ENCODE results near the gene LAMC2. TPM values are rescaled to one million over a fixed set of nuclear protein-coding genes. Genes with fewer than 3 reads are reported as not detected.
"Not testable (repeated sequence)": the region's sequence is repeated elsewhere in the genome, so short reads cannot be mapped to it uniquely, and the experiment has no call there.

Gene LAMC2
- polyA plus RNA-seq, 1 donor = 2.6 TPM

DNA sequence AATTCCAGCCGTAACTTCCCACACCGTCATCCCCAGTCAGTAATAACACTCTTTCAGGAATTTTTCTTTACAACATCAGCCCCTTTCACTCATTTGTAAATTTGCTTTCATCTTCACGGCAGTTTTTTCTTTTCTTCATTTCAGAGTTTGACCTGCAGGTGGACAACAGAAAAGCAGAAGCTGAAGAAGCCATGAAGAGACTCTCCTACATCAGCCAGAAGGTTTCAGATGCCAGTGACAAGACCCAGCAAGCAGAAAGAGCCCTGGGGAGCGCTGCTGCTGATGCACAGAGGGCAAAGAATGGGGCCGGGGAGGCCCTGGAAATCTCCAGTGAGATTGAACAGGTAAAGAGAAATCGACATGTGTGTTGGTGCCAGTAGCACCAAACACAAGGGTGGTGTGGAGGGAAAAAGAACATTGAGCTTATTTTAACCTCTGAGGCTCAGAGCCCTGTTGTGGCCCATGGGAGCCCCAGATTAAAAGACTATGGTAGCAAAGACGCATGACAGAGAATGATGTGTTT lies 53.2 kb downstream of the LAMC2 start:
- no peak for DNase-seq

GRCh38 chr1:183239793-183240525 lies 53.9 kb downstream of the LAMC2 start:
- peak; percentile 66 for DNase-seq

GRCh38 chr1:183240526-183240825 lies 54.4 kb downstream of the LAMC2 start:
- DNase-seq = no peak

GRCh38 chr1:183240853-183241252 lies 54.8 kb downstream of the LAMC2 start:
- not testable (repeated sequence) for DNase-seq

DNA sequence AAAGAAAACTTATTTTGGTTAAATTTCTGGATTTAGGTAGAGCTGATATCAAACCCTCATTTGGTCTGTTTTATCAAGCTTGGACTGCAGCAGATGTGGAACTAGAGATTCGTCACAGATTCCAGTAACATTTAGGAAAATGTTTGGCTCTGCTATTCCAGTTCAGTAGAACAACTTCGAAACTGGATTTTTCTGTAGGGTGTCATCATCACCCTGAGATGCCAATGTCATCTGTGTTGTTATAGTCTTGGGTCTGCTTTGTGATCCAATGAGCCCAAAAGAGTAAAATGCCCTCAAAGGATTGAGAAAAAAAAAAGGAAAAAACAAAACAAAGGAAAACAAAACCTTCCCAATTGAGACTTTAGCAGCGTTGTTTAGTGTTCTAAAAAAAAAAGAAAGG lies 55.4 kb downstream of the LAMC2 start:
- DNase-seq = no peak

DNA sequence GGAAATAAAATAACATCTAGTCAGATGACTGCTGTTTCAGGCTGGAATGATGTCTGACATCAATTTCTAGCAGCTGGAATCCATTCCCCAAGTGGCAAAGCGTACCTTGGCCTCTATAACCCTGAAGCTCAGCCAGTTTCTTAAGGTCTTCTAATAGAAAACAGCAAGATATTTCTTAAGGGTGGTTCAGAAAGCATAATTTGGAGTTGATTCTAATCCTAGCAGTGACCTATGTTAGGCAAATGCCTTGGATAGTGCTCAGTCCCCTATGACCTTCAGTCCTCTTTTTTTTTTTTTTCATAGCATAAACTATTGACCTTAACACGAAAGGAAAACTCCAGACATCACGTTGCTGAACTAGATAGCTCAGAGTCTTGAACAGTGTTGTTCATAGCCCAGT lies 56.5 kb downstream of the LAMC2 start:
- peak; percentile 35 for DNase-seq

- no peak for DNase-seq
These were observed 57.3 kb downstream of the LAMC2 start for GRCh38 chr1:183243161-183244050.

- DNase-seq = peak; percentile 73
These were observed 58.4 kb downstream of the LAMC2 start for GRCh38 chr1:183244466-183244865.

DNA sequence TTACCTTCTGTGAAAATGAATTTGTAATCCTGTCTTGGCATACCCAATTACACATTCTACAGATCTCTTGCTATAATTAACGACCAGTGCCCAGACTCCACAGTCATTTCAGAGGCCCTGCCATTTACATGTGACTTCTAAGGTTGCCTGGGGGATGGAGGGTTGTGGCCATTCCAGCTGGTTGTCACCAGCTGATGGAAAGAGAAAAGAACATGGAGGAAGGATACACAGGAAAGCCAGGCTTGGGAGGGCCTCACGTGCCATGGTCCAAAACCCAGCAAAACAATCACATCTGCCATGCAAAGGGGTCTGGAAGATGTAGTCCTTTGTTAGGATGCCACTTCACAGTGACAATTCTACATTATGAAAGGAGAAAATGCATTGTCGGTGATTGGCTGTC lies 59.3 kb downstream of the LAMC2 start:
- no peak for DNase-seq

GRCh38 chr1:183246436-183246835 lies 60.4 kb downstream of the LAMC2 start:
- DNase-seq = no peak

DNA sequence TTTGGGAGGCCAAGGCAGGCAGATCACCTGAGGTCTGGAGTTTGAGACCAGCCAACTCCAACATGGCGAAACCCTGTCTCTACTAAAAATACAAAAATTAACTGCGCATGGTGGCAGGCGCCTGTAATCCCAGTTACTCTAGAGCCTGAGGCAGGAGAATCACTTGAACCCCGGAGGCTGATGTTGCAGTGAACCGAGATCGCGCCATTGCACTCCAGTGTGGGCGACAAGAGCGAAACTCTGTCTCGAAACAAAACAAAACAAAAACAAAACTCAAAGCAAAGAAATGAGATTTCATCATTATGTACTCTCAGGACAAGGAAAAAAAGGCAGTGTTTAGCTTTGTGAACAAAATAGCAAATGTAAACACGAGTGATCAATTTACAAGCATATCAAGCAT lies 61.0 kb downstream of the LAMC2 start:
- DNase-seq = no peak

GRCh38 chr1:183247484-183247883 lies 61.4 kb downstream of the LAMC2 start:
- DNase-seq = no peak

GRCh38 chr1:183247931-183248330 lies 61.9 kb downstream of the LAMC2 start:
- no peak for DNase-seq

DNA sequence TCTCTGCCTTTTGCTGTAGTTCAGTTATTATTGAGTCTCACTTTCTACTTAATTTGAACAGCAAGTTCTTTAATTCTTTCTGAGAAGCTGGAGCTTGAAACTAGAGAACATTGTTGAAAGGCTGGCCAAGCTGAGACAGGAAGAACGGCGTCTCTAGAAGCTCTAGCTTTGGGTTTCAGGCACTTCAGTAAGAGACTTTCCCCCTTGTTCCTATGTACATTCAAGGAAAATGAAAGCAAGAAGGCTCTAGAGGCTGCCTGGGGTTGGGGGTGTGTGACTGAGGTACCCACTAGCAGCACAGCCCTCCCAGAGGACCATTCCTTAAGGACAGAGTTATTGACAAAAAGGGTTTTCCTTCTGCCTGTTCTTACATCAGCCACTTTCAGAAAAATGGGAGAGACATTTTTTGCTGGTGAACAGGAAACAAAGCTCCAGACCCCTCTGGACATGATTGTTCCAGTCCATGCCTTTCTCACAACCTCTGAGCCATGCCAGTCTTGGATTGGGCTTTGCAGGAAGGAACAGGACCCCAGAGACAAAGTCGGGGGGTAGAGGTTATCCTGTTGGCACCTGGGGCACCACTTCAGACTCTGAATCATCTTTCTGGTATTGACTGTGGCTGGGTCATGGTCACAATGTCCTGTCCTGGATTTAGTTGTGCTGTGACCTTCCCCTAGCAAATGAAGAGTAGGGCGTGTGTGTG lies 63.1 kb downstream of the LAMC2 start:
- DNase-seq = no peak

DNA sequence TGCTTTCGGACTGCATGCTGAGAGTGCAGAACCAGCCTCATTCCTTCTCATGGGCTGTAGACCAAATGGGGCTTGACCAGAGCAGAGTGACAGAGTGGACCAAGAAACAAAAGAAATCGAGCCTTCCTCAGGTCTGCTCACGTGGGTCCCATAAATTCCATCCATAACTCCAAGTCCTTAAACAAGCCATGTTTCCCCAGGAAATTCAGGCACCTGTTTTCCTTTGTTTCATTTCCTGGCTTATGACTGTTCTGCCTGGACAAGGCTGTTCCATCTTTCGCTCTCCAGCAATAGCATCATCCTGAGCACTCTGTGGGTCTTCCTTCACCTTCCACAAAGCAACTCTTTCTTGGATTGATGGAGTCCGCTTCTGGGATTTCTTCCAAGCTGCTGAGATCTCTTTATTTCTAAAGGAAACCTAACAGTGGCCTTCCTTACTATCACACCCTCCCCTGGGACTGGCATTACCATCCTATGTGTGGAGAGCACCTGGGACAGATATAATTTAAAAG lies 63.9 kb downstream of the LAMC2 start:
- no peak for DNase-seq

GRCh38 chr1:183251101-183251958 lies 65.3 kb downstream of the LAMC2 start:
- no peak for DNase-seq

DNA sequence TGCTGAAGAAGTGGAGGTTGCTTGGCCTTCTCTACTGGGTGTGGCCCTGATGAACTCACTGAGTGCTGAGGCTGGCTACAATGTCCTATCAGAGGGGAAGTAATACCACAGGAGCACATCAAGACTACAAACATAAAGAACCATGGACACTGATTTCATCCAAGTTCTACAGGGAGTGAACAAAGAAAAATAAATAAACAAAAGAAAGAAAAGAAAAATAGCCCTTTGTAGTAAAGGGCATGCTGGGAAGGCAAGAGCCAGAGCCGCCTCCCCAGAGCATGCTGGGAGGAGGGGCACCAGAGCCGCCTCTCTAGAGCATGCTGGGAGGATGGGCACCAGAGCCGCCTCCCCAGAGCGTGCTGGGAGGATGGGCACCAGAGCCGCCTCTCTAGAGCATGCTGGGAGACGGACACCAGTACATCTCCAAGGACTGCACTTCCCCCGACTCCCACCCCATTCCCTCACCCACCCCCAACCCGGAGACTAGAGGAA lies 65.9 kb downstream of the LAMC2 start:
- no peak for DNase-seq

GRCh38 chr1:183255073-183255472 lies 69.0 kb downstream of the LAMC2 start:
- DNase-seq = no peak

DNA sequence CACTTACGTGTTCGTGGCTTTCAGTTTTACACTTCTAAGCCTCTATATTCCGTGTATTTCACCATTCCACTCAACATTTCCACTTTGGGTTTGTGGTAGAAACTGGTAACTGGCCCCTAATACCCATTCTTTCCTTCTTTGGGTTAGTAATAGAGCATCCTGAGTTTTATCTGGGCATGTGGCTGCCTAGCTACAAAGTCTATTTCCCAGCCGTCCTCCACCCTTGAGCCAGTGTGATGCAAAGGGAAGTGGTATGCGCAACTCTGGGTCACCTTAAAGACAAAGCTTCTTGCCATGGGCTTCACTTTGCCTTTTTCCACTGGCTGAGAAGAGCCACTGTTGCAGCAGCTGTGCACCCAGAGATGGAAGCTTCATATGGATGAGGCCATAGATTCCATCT lies 73.9 kb downstream of the LAMC2 start:
- no peak for DNase-seq

DNA sequence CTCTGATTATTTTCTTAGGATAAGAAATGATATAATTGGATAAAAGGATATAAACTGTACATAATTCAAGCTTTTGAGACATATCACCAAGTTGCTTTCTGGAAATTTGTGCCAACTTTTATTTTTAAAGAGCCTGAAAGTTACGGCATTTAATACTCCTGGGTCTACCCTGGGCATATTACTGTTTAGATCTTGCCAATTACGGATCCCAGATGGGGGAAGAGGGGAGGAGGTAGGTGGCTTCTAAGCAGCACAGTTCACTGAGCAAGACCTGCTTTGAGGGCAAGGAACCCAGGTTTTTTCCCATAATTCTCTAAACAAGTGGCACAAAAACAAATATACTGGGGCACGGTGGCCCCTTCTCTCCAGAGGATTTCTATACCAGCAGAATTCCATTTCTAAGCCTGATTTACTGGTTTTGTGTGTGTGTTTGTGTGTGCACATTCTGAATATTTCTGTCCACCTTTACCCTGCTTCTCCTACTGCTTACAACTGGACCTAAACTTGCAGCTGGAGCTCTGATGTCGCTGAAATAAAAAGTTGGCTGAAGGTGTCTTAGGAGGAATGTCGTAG lies 76.7 kb downstream of the LAMC2 start:
- DNase-seq = no peak

- no peak for DNase-seq
These were observed 78.0 kb downstream of the LAMC2 start for GRCh38 chr1:183263886-183264602.

Measured in hindlimb muscle (tissue), 1 donor.